Vagina (tissue), 2 donors: Measurements from ENCODE around the gene E4F1.

Experiments
- POLR2A ChIP-seq, 2 donors: fragments of 450-650 bp; IDR thresholded peaks; one replicate each; pipeline ENCODE4 v1.6.1; 2017; ENCODE audit warnings: antibody characterized with exemption in 2 of 2, mild to moderate bottlenecking in 2 of 2, moderate library complexity in 2 of 2
- POLR2AphosphoS5 ChIP-seq, 2 donors: sonication (generic); formaldehyde crosslinking; IDR thresholded peaks; one replicate each; pipeline ENCODE4 v1.9.0; 2017; ENCODE audit warnings: antibody characterized with exemption in 2 of 2, mild to moderate bottlenecking in 2 of 2, low read depth in 1 of 2; ENCODE audit not compliant: insufficient read depth in 1 of 2
- TF ChIP-seq, protein P1 (sequence below), 3 experiments: fragments of 450-650 bp in 2 of 3; fragments of 200-600 bp in 1 of 3; sonication (generic) in 1 of 3; IDR thresholded peaks; one replicate each; pipeline ENCODE4 v1.5.1; 2017 to 2019; ENCODE audit warnings: antibody characterized with exemption in 3 of 3, mild to moderate bottlenecking in 2 of 3, moderate library complexity in 2 of 3

DNA sequence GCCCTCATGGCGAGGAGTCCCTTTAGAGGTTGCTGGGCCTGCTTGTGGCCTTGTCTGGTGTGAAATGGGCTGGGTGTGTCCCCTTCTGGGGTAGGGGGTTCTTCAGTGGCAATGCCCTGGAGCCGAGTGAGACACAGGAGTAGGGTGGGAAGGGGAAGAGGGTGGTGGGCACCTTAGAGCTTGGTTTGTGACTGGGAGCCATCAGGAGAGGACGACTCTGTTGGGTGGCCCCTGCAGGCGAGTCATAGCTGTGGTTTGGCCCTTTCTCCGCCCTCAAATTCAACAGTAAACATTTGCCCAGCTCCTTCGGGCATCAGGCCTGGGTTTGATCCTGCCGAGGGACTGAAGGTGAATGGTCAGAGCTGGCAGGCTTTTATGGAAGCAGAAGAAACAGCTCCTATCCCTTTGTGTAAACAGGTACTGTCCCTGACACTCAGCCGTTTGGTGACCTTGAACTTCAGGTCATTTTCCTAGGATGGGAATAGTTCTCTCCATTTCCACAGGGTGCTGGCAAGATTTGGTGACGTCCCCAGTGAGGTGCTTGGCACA, 2.9 kb downstream of the E4F1 start:
- TF ChIP-seq, protein P1, sequence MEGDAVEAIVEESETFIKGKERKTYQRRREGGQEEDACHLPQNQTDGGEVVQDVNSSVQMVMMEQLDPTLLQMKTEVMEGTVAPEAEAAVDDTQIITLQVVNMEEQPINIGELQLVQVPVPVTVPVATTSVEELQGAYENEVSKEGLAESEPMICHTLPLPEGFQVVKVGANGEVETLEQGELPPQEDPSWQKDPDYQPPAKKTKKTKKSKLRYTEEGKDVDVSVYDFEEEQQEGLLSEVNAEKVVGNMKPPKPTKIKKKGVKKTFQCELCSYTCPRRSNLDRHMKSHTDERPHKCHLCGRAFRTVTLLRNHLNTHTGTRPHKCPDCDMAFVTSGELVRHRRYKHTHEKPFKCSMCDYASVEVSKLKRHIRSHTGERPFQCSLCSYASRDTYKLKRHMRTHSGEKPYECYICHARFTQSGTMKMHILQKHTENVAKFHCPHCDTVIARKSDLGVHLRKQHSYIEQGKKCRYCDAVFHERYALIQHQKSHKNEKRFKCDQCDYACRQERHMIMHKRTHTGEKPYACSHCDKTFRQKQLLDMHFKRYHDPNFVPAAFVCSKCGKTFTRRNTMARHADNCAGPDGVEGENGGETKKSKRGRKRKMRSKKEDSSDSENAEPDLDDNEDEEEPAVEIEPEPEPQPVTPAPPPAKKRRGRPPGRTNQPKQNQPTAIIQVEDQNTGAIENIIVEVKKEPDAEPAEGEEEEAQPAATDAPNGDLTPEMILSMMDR (IDR thresholded peaks at IDR 0.05): no peak
- TF ChIP-seq POLR2A (IDR thresholded peaks at IDR 0.05): no peak
- TF ChIP-seq POLR2AphosphoS5 (IDR thresholded peaks at IDR 0.05; ENCODE audit: insufficient read depth in 1 of 2, low read depth in 1 of 2): no peak
